Vagina (tissue), 2 donors: ENCODE measurements around the gene ANKRD44. TPM values are rescaled to one million over a fixed set of nuclear protein-coding genes. Genes with fewer than 3 reads are reported as not detected.

Experiments
- DNase-seq, 2 donors: peaks; one replicate each; pipeline ENCODE4 v3.0.0-alpha.2; 2017; ENCODE audit errors: extremely low spot score in 2 of 2
- H3K27ac ChIP-seq: fragments of 200-600 bp; sonication (generic); one replicate; pipeline ENCODE4 v1.5.1; 2019
- H3K27me3 ChIP-seq: fragments of 200-600 bp; sonication (generic); one replicate; pipeline ENCODE4 v1.5.1; 2019
- H3K36me3 ChIP-seq, 2 donors: fragments of 200-600 bp; sonication (generic); one replicate each; pipeline ENCODE4 v1.5.1; 2017 to 2019
- H3K4me1 ChIP-seq: fragments of 200-600 bp; sonication (generic); one replicate; pipeline ENCODE4 v1.5.1; 2019
- H3K4me3 ChIP-seq, 2 donors: fragments of 200-600 bp; sonication (generic); 1 replicate in 1 of 2; 2 replicates in 1 of 2; pipeline ENCODE4 v1.5.1; 2016 to 2019
- H3K9me3 ChIP-seq: fragments of 200-600 bp; sonication (generic); one replicate; pipeline ENCODE4 v1.5.1; 2019
- POLR2A ChIP-seq, 2 donors: fragments of 450-650 bp; IDR thresholded peaks; one replicate each; pipeline ENCODE4 v1.6.1; 2017; ENCODE audit warnings: antibody characterized with exemption in 2 of 2, mild to moderate bottlenecking in 2 of 2, moderate library complexity in 2 of 2
- POLR2AphosphoS5 ChIP-seq, 2 donors: sonication (generic); formaldehyde crosslinking; IDR thresholded peaks; one replicate each; pipeline ENCODE4 v1.9.0; 2017; ENCODE audit warnings: antibody characterized with exemption in 2 of 2, mild to moderate bottlenecking in 2 of 2, low read depth in 1 of 2; ENCODE audit not compliant: insufficient read depth in 1 of 2
- intact Hi-C: fragments of 100-400 bp; cut with DNase I; formaldehyde crosslinking; loops from one replicate; pipeline ENCODE4 v1.15.1; 2023
- total RNA-seq: library from RNA; depleted of rRNA; stranded (reverse); fragments of >200 nt; gene quantifications from one replicate; pipeline ENCODE4 v1.2.3, GENCODE V29; 2016
- TF ChIP-seq, protein P1 (sequence below), 3 experiments: fragments of 450-650 bp in 2 of 3; fragments of 200-600 bp in 1 of 3; sonication (generic) in 1 of 3; IDR thresholded peaks; one replicate each; pipeline ENCODE4 v1.5.1; 2017 to 2019; ENCODE audit warnings: antibody characterized with exemption in 3 of 3, mild to moderate bottlenecking in 2 of 3, moderate library complexity in 2 of 3

The ANKRD44 gene
- total RNA-seq, 1 donor from 2014 or later, result 46.4 TPM

DNA sequence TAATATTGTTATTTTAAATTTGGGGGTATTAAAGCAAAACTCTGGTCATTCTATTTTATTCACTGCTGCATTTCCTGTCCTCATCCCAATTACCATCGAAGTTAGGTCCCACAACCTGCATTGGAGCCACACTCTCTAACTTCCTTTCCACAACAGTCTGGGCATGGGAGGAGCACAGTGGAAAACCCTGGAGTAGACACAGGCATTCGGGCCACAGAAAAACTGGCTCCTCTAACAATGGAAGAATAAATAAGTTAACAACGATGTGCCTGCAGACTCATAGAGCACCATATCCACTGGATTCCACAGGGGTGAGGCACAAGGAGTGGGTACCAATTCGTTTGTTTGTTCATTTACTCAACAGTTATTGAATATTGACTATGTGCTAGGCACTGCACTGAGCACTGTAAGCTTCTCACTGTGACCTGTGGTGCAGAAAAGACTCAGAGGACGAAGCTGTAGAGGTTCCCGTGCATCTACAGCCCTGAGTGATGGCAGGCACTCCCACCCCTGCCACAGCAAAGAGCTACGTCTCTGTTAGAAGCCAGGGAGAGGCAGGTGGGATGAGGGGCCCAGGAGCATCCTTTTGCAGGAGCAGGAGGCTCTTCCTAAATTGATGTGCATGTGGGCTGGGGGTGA is 229.9 kb downstream of the ANKRD44 start:
- peak overlapping the region; percentile 40 for H3K27ac ChIP-seq
- H3K36me3 ChIP-seq, result peaks cover 0 to 20% of the 10 kb centered on the region in 2 donors
- no peak for TF ChIP-seq POLR2AphosphoS5 (IDR thresholded peaks at IDR 0.05; ENCODE audit: insufficient read depth in 1 of 2, low read depth in 1 of 2)
- TF ChIP-seq POLR2A (IDR thresholded peaks at IDR 0.05), result no peak
- TF ChIP-seq, protein P1, sequence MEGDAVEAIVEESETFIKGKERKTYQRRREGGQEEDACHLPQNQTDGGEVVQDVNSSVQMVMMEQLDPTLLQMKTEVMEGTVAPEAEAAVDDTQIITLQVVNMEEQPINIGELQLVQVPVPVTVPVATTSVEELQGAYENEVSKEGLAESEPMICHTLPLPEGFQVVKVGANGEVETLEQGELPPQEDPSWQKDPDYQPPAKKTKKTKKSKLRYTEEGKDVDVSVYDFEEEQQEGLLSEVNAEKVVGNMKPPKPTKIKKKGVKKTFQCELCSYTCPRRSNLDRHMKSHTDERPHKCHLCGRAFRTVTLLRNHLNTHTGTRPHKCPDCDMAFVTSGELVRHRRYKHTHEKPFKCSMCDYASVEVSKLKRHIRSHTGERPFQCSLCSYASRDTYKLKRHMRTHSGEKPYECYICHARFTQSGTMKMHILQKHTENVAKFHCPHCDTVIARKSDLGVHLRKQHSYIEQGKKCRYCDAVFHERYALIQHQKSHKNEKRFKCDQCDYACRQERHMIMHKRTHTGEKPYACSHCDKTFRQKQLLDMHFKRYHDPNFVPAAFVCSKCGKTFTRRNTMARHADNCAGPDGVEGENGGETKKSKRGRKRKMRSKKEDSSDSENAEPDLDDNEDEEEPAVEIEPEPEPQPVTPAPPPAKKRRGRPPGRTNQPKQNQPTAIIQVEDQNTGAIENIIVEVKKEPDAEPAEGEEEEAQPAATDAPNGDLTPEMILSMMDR (IDR thresholded peaks at IDR 0.05), result no peak
- DNase-seq, result no peak
- no peaks in the 10 kb centered on the region for H3K9me3 ChIP-seq
- no peaks in the 10 kb centered on the region for H3K27me3 ChIP-seq
- intact Hi-C loops, result no loop called here
- H3K4me1 ChIP-seq, result peaks cover 15% of the 10 kb centered on the region
- H3K4me3 ChIP-seq, result no peak overlapping the region

DNA sequence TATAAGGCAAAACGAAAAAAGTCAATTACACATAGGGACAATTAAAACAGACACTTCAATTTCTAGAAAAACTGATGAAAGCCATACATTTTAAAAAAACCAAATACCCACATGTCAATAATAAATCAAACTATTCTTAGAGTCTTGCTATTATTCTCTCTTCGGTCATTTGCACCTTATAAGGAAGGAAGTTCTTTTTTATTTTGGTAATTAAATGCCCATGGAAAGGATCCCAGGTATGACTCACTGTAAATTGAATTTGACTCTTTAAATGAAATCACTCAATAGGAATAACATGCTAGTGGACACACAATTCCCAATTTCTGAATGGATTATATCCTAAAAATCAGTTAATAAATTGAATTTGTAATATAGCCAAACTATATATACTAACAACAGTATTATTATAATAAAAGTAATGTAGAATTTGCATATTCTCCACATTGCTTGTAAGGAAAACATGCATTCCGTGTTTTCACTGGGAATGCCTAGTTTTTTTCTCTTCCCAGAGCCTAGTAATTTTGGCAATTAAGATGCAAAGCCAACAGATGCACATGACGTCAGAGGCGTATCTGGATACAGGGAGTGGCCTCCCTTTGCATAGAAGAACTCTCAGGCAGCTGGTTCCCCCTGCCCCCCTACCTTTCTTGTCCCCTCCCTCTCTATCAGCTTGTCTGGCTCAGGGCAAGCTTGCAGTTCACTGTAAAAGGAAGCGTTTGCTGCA is 230.6 kb downstream of the ANKRD44 start:
- TF ChIP-seq, protein P1 (IDR thresholded peaks at IDR 0.05), result no peak
- TF ChIP-seq POLR2AphosphoS5 (IDR thresholded peaks at IDR 0.05; ENCODE audit: insufficient read depth in 1 of 2, low read depth in 1 of 2), result peak; percentile 21 to 70
- no peak for DNase-seq
- H3K27me3 ChIP-seq, result no peaks in the 10 kb centered on the region
- H3K27ac ChIP-seq, result peak overlapping the region; percentile 45
- H3K9me3 ChIP-seq, result no peaks in the 10 kb centered on the region
- intact Hi-C loops, result no loop called here
- H3K36me3 ChIP-seq, result peaks cover 0 to 20% of the 10 kb centered on the region in 2 donors
- H3K4me1 ChIP-seq, result peaks cover 15% of the 10 kb centered on the region
- no peak overlapping the region for H3K4me3 ChIP-seq

DNA sequence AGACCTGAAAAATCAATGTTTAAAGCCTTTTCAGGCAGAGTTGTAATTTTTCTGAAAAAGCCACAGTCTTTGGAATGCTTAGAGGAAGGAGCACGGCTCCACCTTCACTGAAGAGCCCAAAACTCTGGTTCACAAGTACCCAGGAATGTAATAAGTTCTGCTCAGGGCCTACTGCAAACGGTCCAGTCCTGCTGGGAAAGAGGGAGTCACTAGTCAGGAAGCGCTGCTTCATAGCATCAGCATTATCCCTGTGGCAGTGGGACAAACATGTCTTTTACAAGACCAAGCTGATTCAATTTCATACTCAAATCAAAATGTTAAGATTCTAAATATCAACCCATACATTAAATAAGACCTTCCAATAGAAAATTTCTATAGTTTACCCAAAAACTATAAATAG is 231.2 kb downstream of the ANKRD44 start:
- peaks cover 15% of the 10 kb centered on the region for H3K4me1 ChIP-seq
- TF ChIP-seq POLR2A (IDR thresholded peaks at IDR 0.05) (no peak), POLR2AphosphoS5 (IDR thresholded peaks at IDR 0.05; ENCODE audit: insufficient read depth in 1 of 2, low read depth in 1 of 2) (no peak)
- TF ChIP-seq, protein P1 (IDR thresholded peaks at IDR 0.05), result no peak
- intact Hi-C loops, result no loop called here
- peaks cover 0 to 20% of the 10 kb centered on the region in 2 donors for H3K36me3 ChIP-seq
- peak overlapping the region; percentile 45 for H3K27ac ChIP-seq
- H3K9me3 ChIP-seq, result no peaks in the 10 kb centered on the region
- no peaks in the 10 kb centered on the region for H3K27me3 ChIP-seq
- no peak overlapping the region for H3K4me3 ChIP-seq
- no peak for DNase-seq

DNA sequence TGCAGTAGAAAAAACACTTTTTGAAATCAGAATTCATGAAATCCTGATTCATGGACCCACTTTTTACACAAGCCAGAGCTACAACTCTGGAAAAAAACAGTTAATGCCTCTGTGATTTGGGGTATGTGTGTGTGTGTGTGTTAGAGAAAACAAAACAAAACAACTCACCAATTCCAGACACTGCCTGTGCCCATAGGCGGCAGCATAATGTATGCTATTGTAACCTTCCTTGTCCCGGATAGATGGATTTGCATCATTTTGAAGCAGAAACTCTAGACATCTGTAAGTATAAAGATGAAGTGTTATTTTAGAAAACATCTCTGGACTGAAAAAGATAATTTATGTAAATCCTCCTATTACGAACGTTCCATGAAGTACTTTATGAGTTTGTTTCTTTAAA is 232.0 kb downstream of the ANKRD44 start:
- intact Hi-C loops, result no loop called here
- peak overlapping the region; percentile 45 for H3K27ac ChIP-seq
- H3K4me1 ChIP-seq, result peaks cover 23% of the 10 kb centered on the region
- H3K27me3 ChIP-seq, result no peaks in the 10 kb centered on the region
- TF ChIP-seq POLR2AphosphoS5 (IDR thresholded peaks at IDR 0.05; ENCODE audit: insufficient read depth in 1 of 2, low read depth in 1 of 2), result no peak
- peaks cover 0 to 20% of the 10 kb centered on the region in 2 donors for H3K36me3 ChIP-seq
- DNase-seq, result no peak
- H3K9me3 ChIP-seq, result no peaks in the 10 kb centered on the region
- no peak overlapping the region for H3K4me3 ChIP-seq

DNA sequence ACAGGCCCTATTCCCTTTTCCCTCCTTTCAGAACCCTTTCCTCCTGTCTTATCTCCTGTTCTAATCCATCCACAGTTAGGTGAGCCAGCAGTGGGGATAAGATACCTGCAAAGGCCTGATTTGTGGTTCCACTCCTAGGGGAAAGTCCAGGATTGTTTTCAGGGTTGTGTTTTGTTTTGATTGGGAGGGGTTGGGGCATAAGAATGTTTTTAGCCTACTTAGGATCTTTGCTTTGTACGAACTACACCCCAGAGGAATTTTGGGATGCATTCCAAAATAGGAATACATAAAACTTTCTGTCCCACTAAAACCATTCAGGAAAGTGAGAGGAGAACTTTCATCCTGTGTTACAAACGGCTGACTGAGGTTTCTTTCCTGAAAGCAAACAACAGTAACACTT is 233.2 kb downstream of the ANKRD44 start:
- Histone ChIP-seq H3K27ac (no peak overlapping the region), H3K27me3 (no peaks in the 10 kb centered on the region), H3K4me1 (peaks cover 27% of the 10 kb centered on the region), H3K9me3 (no peaks in the 10 kb centered on the region), H3K36me3 (peaks cover 0 to 12% of the 10 kb centered on the region in 2 donors), H3K4me3 (no peak overlapping the region)
- DNase-seq, result no peak
- TF ChIP-seq POLR2AphosphoS5 (IDR thresholded peaks at IDR 0.05; ENCODE audit: insufficient read depth in 1 of 2, low read depth in 1 of 2) (no peak), POLR2A (IDR thresholded peaks at IDR 0.05) (no peak)
- TF ChIP-seq, protein P1 (IDR thresholded peaks at IDR 0.05), result no peak
- intact Hi-C loops, result no loop called here
